HepG2 (cell line): ENCODE measurements around the gene SNAPC4. TPM values are rescaled to one million over a fixed set of nuclear protein-coding genes. Genes with fewer than 3 reads are reported as not detected.

ENCODE experiments used
- ASH2L ChIP-seq: fragments of 300-600, 200-600 bp; sonication (generic); IDR thresholded peaks from 2 replicates; pipeline ENCODE4 v1.7.0; 2017; ENCODE audit warnings: low read depth, mild to moderate bottlenecking, moderate library complexity, mixed read lengths, low read length; ENCODE audit not compliant: insufficient read length
- HNRNPLL ChIP-seq: fragments of 200-400 bp; formaldehyde crosslinking; IDR thresholded peaks from 2 replicates; pipeline ENCODE4 v1.6.1; 2017; ENCODE audit warnings: mild to moderate bottlenecking, low read depth, low read length; ENCODE audit not compliant: poor library complexity, severe bottlenecking
- IKZF5 ChIP-seq: IDR thresholded peaks from 2 replicates; pipeline ENCODE4 v1.6.1; 2018; ENCODE audit warnings: missing genetic modification reagents, mild to moderate bottlenecking, missing compliant biosample characterization
- ISL2 ChIP-seq: sonication (generic); formaldehyde crosslinking; IDR thresholded peaks from 2 replicates; pipeline ENCODE4 v1.5.0; 2020; ENCODE audit warnings: missing genetic modification reagents
- ISX ChIP-seq: sonication (generic); formaldehyde crosslinking; conservative IDR thresholded peaks from 2 replicates; pipeline ENCODE4 v1.5.0; 2020; ENCODE audit warnings: missing genetic modification reagents
- TBX2 ChIP-seq: sonication (generic); formaldehyde crosslinking; IDR thresholded peaks from 2 replicates; pipeline ENCODE4 v1.5.0; 2020; ENCODE audit warnings: missing genetic modification reagents, mild to moderate bottlenecking, borderline replicate concordance
- YEATS4 ChIP-seq: sonication (generic); formaldehyde crosslinking; IDR thresholded peaks from 2 replicates; pipeline ENCODE4 v1.4.0; 2020; ENCODE audit warnings: missing genetic modification reagents, borderline replicate concordance
- ZNF441 ChIP-seq: sonication (generic); formaldehyde crosslinking; IDR thresholded peaks from 2 replicates; pipeline ENCODE4 v1.7.0; 2021; ENCODE audit warnings: missing genetic modification reagents, borderline replicate concordance
- ZNF562 ChIP-seq: sonication (generic); formaldehyde crosslinking; IDR thresholded peaks from 2 replicates; pipeline ENCODE4 v1.8.0; 2022; ENCODE audit warnings: missing genetic modification reagents, borderline replicate concordance
- ZNF570 ChIP-seq: sonication (generic); formaldehyde crosslinking; IDR thresholded peaks from 2 replicates; pipeline ENCODE4 v1.4.0; 2020; ENCODE audit warnings: mild to moderate bottlenecking, missing genetic modification reagents, borderline replicate concordance
- ZNF713 ChIP-seq: sonication (generic); formaldehyde crosslinking; IDR thresholded peaks from 2 replicates; pipeline ENCODE4 v1.4.0; 2020; ENCODE audit warnings: mild to moderate bottlenecking, missing genetic modification reagents
- ZNF770 ChIP-seq: sonication (generic); formaldehyde crosslinking; IDR thresholded peaks from 2 replicates; pipeline ENCODE4 v1.5.0; 2020; ENCODE audit warnings: mild to moderate bottlenecking, missing genetic modification reagents
- ZNF777 ChIP-seq: sonication (generic); formaldehyde crosslinking; IDR thresholded peaks from 2 replicates; pipeline ENCODE4 v1.4.0; 2020; ENCODE audit warnings: missing genetic modification reagents
- ZNF782 ChIP-seq: sonication (generic); formaldehyde crosslinking; IDR thresholded peaks from 2 replicates; pipeline ENCODE4 v1.4.0; 2020; ENCODE audit warnings: missing genetic modification reagents, mild to moderate bottlenecking, borderline replicate concordance
- ZNF841 ChIP-seq: sonication (generic); formaldehyde crosslinking; IDR thresholded peaks from 2 replicates; pipeline ENCODE4 v1.8.1; 2023; ENCODE audit warnings: missing genetic modification reagents, borderline replicate concordance
- polyA plus RNA-seq, 8 experiments: library from polyadenylated mRNA; depleted of rRNA in 3 of 8; stranded (reverse) in 7 of 8; unstranded in 1 of 8; fragments of >200 nt; fragmentation: Illumina TruSeq in 4 of 8; extraction: Trizol in 4 of 8; gene quantifications; 2 replicates each; pipeline versions ENCODE4 v1.2.1 to v1.2.3, GENCODE V29; 2011 to 2016; ENCODE audit warnings: low read depth in 4 of 8, missing spikeins in 1 of 8, mixed read lengths in 1 of 8; ENCODE audit not compliant: insufficient read depth in 1 of 8
- total RNA-seq, 5 experiments: library from RNA; depleted of rRNA; stranded (reverse); fragments of >200 nt; fragmentation: Illumina TruSeq; extraction: Trizol; gene quantifications; 2 replicates each; pipeline ENCODE4 v1.2.3, GENCODE V29; 2016; ENCODE audit warnings: low read depth in 1 of 5
- TF ChIP-seq, protein P1 (sequence below): sonication (generic); formaldehyde crosslinking; IDR thresholded peaks from 2 replicates; pipeline ENCODE4 v1.4.0; 2020; ENCODE audit warnings: missing genetic modification reagents
- TF ChIP-seq, protein P2 (sequence below): sonication (generic); formaldehyde crosslinking; IDR thresholded peaks from 2 replicates; pipeline ENCODE4 v1.5.1; 2020; ENCODE audit warnings: missing genetic modification reagents, mild to moderate bottlenecking, borderline replicate concordance
- TF ChIP-seq, protein P3 (sequence below): sonication (generic); formaldehyde crosslinking; IDR thresholded peaks from 2 replicates; pipeline ENCODE4 v1.5.1; 2020; ENCODE audit warnings: mild to moderate bottlenecking, missing genetic modification reagents, moderate library complexity

Gene SNAPC4
- total and polyA plus RNA-seq, 2 of the 13 experiments (the other 11 are each of a cell fraction or from before 2014, with no cell fraction given): 2.0 to 6.0 TPM

- TF ChIP-seq IKZF5 (CRISPR knock-in tag) (no peak), ASH2L (no peak), ZNF770 (no peak), ISL2 (CRISPR knock-in tag) (0 out of 2 replicates have a peak, but pooled peaks have one; percentile 32), TBX2 (CRISPR knock-in tag) (no peak), ISX (CRISPR knock-in tag) (peak; percentile 28; the same call in 1 of the 2 replicates), ZNF782 (CRISPR knock-in tag) (peak; percentile 76), ZNF841 (no peak), ZNF562 (CRISPR knock-in tag) (no peak), YEATS4 (CRISPR knock-in tag) (peak; percentile 4; the same call in 1 of the 2 replicates), ZNF441 (peak; percentile 43; the same call in 1 of the 2 replicates), ZNF713 (no peak), ZNF570 (no peak), ZNF777 (CRISPR knock-in tag) (peak; percentile 38; the same call in 1 of the 2 replicates), HNRNPLL (no peak)
- TF ChIP-seq, protein P1, sequence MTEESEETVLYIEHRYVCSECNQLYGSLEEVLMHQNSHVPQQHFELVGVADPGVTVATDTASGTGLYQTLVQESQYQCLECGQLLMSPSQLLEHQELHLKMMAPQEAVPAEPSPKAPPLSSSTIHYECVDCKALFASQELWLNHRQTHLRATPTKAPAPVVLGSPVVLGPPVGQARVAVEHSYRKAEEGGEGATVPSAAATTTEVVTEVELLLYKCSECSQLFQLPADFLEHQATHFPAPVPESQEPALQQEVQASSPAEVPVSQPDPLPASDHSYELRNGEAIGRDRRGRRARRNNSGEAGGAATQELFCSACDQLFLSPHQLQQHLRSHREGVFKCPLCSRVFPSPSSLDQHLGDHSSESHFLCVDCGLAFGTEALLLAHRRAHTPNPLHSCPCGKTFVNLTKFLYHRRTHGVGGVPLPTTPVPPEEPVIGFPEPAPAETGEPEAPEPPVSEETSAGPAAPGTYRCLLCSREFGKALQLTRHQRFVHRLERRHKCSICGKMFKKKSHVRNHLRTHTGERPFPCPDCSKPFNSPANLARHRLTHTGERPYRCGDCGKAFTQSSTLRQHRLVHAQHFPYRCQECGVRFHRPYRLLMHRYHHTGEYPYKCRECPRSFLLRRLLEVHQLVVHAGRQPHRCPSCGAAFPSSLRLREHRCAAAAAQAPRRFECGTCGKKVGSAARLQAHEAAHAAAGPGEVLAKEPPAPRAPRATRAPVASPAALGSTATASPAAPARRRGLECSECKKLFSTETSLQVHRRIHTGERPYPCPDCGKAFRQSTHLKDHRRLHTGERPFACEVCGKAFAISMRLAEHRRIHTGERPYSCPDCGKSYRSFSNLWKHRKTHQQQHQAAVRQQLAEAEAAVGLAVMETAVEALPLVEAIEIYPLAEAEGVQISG: 0 out of 2 replicates have a peak, but pooled peaks have one; percentile 3
- TF ChIP-seq, protein P2, sequence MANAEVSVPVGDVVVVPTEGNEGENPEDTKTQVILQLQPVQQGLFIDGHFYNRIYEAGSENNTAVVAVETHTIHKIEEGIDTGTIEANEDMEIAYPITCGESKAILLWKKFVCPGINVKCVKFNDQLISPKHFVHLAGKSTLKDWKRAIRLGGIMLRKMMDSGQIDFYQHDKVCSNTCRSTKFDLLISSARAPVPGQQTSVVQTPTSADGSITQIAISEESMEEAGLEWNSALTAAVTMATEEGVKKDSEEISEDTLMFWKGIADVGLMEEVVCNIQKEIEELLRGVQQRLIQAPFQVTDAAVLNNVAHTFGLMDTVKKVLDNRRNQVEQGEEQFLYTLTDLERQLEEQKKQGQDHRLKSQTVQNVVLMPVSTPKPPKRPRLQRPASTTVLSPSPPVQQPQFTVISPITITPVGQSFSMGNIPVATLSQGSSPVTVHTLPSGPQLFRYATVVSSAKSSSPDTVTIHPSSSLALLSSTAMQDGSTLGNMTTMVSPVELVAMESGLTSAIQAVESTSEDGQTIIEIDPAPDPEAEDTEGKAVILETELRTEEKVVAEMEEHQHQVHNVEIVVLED (CRISPR knock-in tag): peak; percentile 39; the same call in 1 of the 2 replicates
- TF ChIP-seq, protein P3, sequence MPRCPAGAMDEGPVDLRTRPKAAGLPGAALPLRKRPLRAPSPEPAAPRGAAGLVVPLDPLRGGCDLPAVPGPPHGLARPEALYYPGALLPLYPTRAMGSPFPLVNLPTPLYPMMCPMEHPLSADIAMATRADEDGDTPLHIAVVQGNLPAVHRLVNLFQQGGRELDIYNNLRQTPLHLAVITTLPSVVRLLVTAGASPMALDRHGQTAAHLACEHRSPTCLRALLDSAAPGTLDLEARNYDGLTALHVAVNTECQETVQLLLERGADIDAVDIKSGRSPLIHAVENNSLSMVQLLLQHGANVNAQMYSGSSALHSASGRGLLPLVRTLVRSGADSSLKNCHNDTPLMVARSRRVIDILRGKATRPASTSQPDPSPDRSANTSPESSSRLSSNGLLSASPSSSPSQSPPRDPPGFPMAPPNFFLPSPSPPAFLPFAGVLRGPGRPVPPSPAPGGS (CRISPR knock-in tag): peak; percentile 48; the same call in 1 of the 2 replicates
Observed at GRCh38 chr9:136409557-136410455, 9.8 kb upstream of the SNAPC4 start (continued).
